GM21447 (cell line): Measurements from ENCODE around the gene WDR45.

Experiments used
- ATAC-seq: cut with Tn5 transposase; IDR thresholded peaks from one replicate; pipeline ENCODE4 v1.9.1; 2021; ENCODE audit not compliant: unreplicated experiment

WDR45 gene

GRCh38 chrX:49053223-49054072, 26.2 kb downstream of the WDR45 start:
- ATAC-seq, result peak; percentile 51

- ATAC-seq, result no peak
These were observed 35.8 kb downstream of the WDR45 start for GRCh38 chrX:49043987-49044281.

- peak; percentile 89 for ATAC-seq
These were observed 36.3 kb downstream of the WDR45 start, which contains the start of gene TFE3 for GRCh38 chrX:49043220-49043986. TSS of gene TFE3 (minus strand) at chrX:49043357. CDS start at chrX:49043226, 131 bp downstream.

GRCh38 chrX:49042581-49043219, 37.0 kb downstream of the WDR45 start:
- no peak for ATAC-seq

GRCh38 chrX:49041744-49042580, 37.7 kb downstream of the WDR45 start:
- ATAC-seq, result no peak

GRCh38 chrX:49040376-49040955, 39.2 kb downstream of the WDR45 start:
- ATAC-seq, result no peak

- ATAC-seq, result no peak
These were observed 39.9 kb downstream of the WDR45 start for GRCh38 chrX:49039598-49040375.

- ATAC-seq, result no peak
These were observed 41.7 kb downstream of the WDR45 start for GRCh38 chrX:49037883-49038475.

GRCh38 chrX:49030283-49030682, 49.4 kb downstream of the WDR45 start:
- ATAC-seq, result no peak

- no peak for ATAC-seq
These were observed 49.8 kb downstream of the WDR45 start for GRCh38 chrX:49029876-49030275.
